Measurements from ENCODE around the gene PIK3C2A.
A peak's percentile ranks its signal among the peaks of the same experiment; 100 is the strongest.

The PIK3C2A gene

GRCh38 chr11:17207317-17208256 lies at the start of gene PIK3C2A:
PIK3C2A (minus strand) TSS chr11:17207986; CDS start chr11:17169741, 38,245 bp downstream.
- Histone ChIP-seq H3K36me3 (ENCODE audit: control insufficient read depth, insufficient read depth, low read length) (no peaks in the 10 kb centered on the region), H3K27me3 (replicated peaks; ENCODE audit: control insufficient read depth, insufficient read depth, low read length) (no peaks in the 10 kb centered on the region), H3K4me3 (replicated peaks; ENCODE audit: low read depth, low read length) (peak within 1 kb of the TSS; percentile 88)
- TF ChIP-seq CTCF (IDR thresholded peaks at IDR 0.05; ENCODE audit: insufficient read depth, low read length, poor library complexity, severe bottlenecking) = no peak
- DNase-seq (ENCODE audit: extremely low read depth, insufficient read length) = peak; percentile 90

- DNase-seq (ENCODE audit: extremely low read depth, insufficient read length) = no peak
- TF ChIP-seq CTCF (IDR thresholded peaks at IDR 0.05; ENCODE audit: insufficient read depth, low read length, poor library complexity, severe bottlenecking) = no peak
Measured at GRCh38 chr11:17257196-17257595, 49.4 kb upstream of the PIK3C2A start.

GRCh38 chr11:17256512-17256911 lies 48.7 kb upstream of the PIK3C2A start:
- TF ChIP-seq CTCF (IDR thresholded peaks at IDR 0.05; ENCODE audit: insufficient read depth, low read length, poor library complexity, severe bottlenecking) = no peak
- Histone ChIP-seq H3K27me3 (replicated peaks; ENCODE audit: control insufficient read depth, insufficient read depth, low read length) (no peaks in the 10 kb centered on the region), H3K36me3 (ENCODE audit: control insufficient read depth, insufficient read depth, low read length) (no peaks in the 10 kb centered on the region), H3K4me3 (replicated peaks; ENCODE audit: low read depth, low read length) (no peak overlapping the region)
- no peak for DNase-seq (ENCODE audit: extremely low read depth, insufficient read length)

More at GRCh38 chr11:17257196-17257595, 49.4 kb upstream of the PIK3C2A start:
- H3K36me3 ChIP-seq (ENCODE audit: control insufficient read depth, insufficient read depth, low read length) = no peaks in the 10 kb centered on the region
- no peaks in the 10 kb centered on the region for H3K27me3 ChIP-seq (replicated peaks; ENCODE audit: control insufficient read depth, insufficient read depth, low read length)
- no peak overlapping the region for H3K4me3 ChIP-seq (replicated peaks; ENCODE audit: low read depth, low read length)

GRCh38 chr11:17252704-17253103 lies 44.9 kb upstream of the PIK3C2A start:
- H3K4me3 ChIP-seq (replicated peaks; ENCODE audit: low read depth, low read length) = no peak overlapping the region
- TF ChIP-seq CTCF (IDR thresholded peaks at IDR 0.05; ENCODE audit: insufficient read depth, low read length, poor library complexity, severe bottlenecking) = no peak
- DNase-seq (ENCODE audit: extremely low read depth, insufficient read length) = no peak
- no peaks in the 10 kb centered on the region; the same call in 1 of the 2 replicates for H3K27me3 ChIP-seq (replicated peaks; ENCODE audit: control insufficient read depth, insufficient read depth, low read length)
- no peaks in the 10 kb centered on the region for H3K36me3 ChIP-seq (ENCODE audit: control insufficient read depth, insufficient read depth, low read length)

GRCh38 chr11:17250561-17251350 lies 43.0 kb upstream of the PIK3C2A start:
- H3K36me3 ChIP-seq (ENCODE audit: control insufficient read depth, insufficient read depth, low read length) = no peaks in the 10 kb centered on the region
- DNase-seq (ENCODE audit: extremely low read depth, insufficient read length) = no peak
- no peak for TF ChIP-seq CTCF (IDR thresholded peaks at IDR 0.05; ENCODE audit: insufficient read depth, low read length, poor library complexity, severe bottlenecking)
- no peaks in the 10 kb centered on the region; the same call in 1 of the 2 replicates for H3K27me3 ChIP-seq (replicated peaks; ENCODE audit: control insufficient read depth, insufficient read depth, low read length)
- no peak overlapping the region for H3K4me3 ChIP-seq (replicated peaks; ENCODE audit: low read depth, low read length)

All from GM06990 (cell line).